Peyer's patch (tissue), 4 donors: Measurements from ENCODE around the gene TRPC1.

ENCODE experiments used
- POLR2A ChIP-seq, 2 donors: fragments of 450-650 bp; IDR thresholded peaks; one replicate each; pipeline ENCODE4 v1.5.1; 2017; ENCODE audit warnings: antibody characterized with exemption in 2 of 2, mild to moderate bottlenecking in 2 of 2, moderate library complexity in 2 of 2
- TF ChIP-seq, protein P1 (sequence below), 6 experiments: fragments of 450-650 bp in 4 of 6; fragments of 200-600 bp in 2 of 6; sonication (generic) in 1 of 6; IDR thresholded peaks; one replicate each; pipeline ENCODE4 v1.5.1; 2017 to 2019; ENCODE audit warnings: antibody characterized with exemption in 6 of 6, mild to moderate bottlenecking in 3 of 6, moderate library complexity in 1 of 6

DNA sequence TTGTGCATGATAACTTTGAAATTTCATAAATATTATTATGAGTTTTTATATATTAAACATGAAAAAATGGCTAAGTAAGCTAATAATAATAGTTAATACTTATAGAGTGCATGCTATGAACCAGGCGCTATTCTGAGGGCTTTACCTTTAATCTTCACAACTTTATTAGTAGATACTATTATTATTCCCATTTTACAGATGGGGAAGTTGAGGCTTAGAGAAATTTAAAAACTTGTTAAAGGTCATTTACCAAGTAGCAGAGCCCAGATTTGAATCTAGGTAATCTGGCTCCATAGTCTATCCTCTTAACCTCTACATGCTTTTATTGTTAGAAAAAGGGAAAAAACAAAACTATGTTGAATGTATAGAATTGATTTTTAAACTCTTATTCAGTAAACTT is 60.4 kb downstream of the TRPC1 start:
- TF ChIP-seq, protein P1, sequence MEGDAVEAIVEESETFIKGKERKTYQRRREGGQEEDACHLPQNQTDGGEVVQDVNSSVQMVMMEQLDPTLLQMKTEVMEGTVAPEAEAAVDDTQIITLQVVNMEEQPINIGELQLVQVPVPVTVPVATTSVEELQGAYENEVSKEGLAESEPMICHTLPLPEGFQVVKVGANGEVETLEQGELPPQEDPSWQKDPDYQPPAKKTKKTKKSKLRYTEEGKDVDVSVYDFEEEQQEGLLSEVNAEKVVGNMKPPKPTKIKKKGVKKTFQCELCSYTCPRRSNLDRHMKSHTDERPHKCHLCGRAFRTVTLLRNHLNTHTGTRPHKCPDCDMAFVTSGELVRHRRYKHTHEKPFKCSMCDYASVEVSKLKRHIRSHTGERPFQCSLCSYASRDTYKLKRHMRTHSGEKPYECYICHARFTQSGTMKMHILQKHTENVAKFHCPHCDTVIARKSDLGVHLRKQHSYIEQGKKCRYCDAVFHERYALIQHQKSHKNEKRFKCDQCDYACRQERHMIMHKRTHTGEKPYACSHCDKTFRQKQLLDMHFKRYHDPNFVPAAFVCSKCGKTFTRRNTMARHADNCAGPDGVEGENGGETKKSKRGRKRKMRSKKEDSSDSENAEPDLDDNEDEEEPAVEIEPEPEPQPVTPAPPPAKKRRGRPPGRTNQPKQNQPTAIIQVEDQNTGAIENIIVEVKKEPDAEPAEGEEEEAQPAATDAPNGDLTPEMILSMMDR (IDR thresholded peaks at IDR 0.05): no peak
- TF ChIP-seq POLR2A (IDR thresholded peaks at IDR 0.05): no peak
